ENCODE data around the gene NBPF20. TPM values are rescaled to one million over a fixed set of nuclear protein-coding genes. Genes with fewer than 3 reads are reported as not detected.
"Not testable (repeated sequence)": the region's sequence is repeated elsewhere in the genome, so short reads cannot be mapped to it uniquely, and the experiment has no call there.

Gene NBPF20
- polyA plus RNA-seq, 1 donor from 2014 or later, result 6.8 TPM

DNA sequence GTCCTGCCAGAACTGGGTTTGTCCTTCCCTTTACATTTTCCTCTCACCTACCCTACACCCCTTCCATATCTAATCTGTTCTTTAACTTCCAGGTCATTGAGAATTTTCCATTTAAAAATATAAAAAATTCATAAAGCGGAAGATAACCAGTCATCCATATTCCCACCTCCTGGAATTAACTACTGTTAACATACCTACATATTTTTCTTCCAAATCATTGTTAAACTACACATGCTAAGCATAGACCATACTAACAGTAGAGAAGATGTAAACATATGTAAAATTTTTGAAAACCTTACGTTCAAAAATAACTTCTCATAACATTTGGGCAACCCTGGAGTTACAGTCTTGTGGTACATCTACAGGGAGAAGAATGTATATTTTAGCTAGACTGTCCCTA lies 38.6 kb upstream of the NBPF20 start:
- H3K4me3 ChIP-seq (ENCODE audit: low read length); H3F3A ChIP-seq (ENCODE audit: insufficient read depth, low read length, poor library complexity, severe bottlenecking); H3K9ac ChIP-seq (ENCODE audit: low read length); H4K20me1 ChIP-seq (ENCODE audit: insufficient read depth); H3K4me2 ChIP-seq (ENCODE audit: low read length); H3K79me2 ChIP-seq (replicated peaks; ENCODE audit: insufficient read depth, low read length); H3K27ac ChIP-seq (ENCODE audit: low read length); H3K9me3 ChIP-seq (ENCODE audit: low read length); H2AFZ ChIP-seq (ENCODE audit: low read depth, low read length); H3K9me2 ChIP-seq (ENCODE audit: insufficient read depth, low read length); H3K36me3 ChIP-seq (ENCODE audit: insufficient read depth, low read length): not testable (repeated sequence)
- H3K27me3 ChIP-seq (ENCODE audit: insufficient read depth, low read depth, low read length), result peaks cover 16% of the 10 kb centered on the region

GRCh38 chr1:145460684-145461083 lies 35.3 kb upstream of the NBPF20 start:
- H3K9me3 ChIP-seq (ENCODE audit: low read length); H3F3A ChIP-seq (ENCODE audit: insufficient read depth, low read length, poor library complexity, severe bottlenecking); H3K4me3 ChIP-seq (ENCODE audit: low read length); H3K36me3 ChIP-seq (ENCODE audit: insufficient read depth, low read length); H3K9ac ChIP-seq (ENCODE audit: low read length); H3K27ac ChIP-seq (ENCODE audit: low read length); H3K4me2 ChIP-seq (ENCODE audit: low read length); H3K9me2 ChIP-seq (ENCODE audit: insufficient read depth, low read length); H3K79me2 ChIP-seq (replicated peaks; ENCODE audit: insufficient read depth, low read length); H2AFZ ChIP-seq (ENCODE audit: low read depth, low read length); H4K20me1 ChIP-seq (ENCODE audit: insufficient read depth): not testable (repeated sequence)
- peaks cover 17% of the 10 kb centered on the region for H3K27me3 ChIP-seq (ENCODE audit: insufficient read depth, low read depth, low read length)

DNA sequence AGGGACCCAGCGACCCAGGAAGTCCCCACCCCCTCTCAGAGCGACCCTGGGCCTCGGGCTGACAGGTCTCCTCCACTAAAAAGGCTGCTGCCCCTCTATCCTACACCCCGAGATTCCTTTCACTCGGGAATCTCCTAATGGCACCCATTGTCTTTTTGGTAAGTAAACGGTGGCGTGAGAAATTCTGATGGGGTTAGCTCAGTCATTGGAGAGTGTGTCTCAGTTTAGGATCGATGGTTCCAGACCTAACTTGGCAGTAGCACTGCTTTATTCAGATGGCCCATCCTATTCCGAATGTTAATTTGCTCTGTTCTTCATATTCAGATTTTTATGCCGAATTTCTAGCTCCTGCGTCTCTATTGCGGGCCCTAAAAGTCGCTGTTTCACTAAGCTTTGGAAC lies 34.6 kb upstream of the NBPF20 start:
- not testable (repeated sequence) for H3K27ac ChIP-seq (ENCODE audit: low read length); H3K9me3 ChIP-seq (ENCODE audit: low read length); H4K20me1 ChIP-seq (ENCODE audit: insufficient read depth); H3K4me3 ChIP-seq (ENCODE audit: low read length); H3K79me2 ChIP-seq (replicated peaks; ENCODE audit: insufficient read depth, low read length); H3K9ac ChIP-seq (ENCODE audit: low read length); H3K36me3 ChIP-seq (ENCODE audit: insufficient read depth, low read length); H2AFZ ChIP-seq (ENCODE audit: low read depth, low read length); H3K4me2 ChIP-seq (ENCODE audit: low read length); H3K9me2 ChIP-seq (ENCODE audit: insufficient read depth, low read length); H3F3A ChIP-seq (ENCODE audit: insufficient read depth, low read length, poor library complexity, severe bottlenecking)
- H3K27me3 ChIP-seq (ENCODE audit: insufficient read depth, low read depth, low read length), result peaks cover 14% of the 10 kb centered on the region

DNA sequence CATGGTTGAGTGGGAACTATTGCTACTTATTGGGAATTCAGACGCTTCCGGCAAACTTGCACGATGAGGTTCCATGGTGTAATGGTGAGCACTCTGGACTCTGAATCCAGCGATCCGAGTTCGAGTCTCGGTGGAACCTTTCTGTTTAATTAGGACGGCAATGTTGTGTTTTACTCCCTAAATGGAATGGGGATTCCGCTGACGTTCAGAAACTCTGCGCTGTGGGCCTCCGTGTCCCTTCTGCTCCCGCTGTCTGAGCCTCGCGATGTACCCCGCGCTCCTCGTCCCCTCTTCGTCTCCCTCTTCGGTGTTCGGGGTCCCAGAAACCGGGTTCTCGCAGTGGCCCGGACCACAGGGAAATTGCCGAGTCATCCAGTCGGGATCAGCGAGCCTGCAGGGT lies 34.2 kb upstream of the NBPF20 start:
- H3K36me3 ChIP-seq (ENCODE audit: insufficient read depth, low read length); H4K20me1 ChIP-seq (ENCODE audit: insufficient read depth); H3K4me3 ChIP-seq (ENCODE audit: low read length); H3K9me3 ChIP-seq (ENCODE audit: low read length); H3F3A ChIP-seq (ENCODE audit: insufficient read depth, low read length, poor library complexity, severe bottlenecking); H3K79me2 ChIP-seq (replicated peaks; ENCODE audit: insufficient read depth, low read length); H3K4me2 ChIP-seq (ENCODE audit: low read length); H3K9ac ChIP-seq (ENCODE audit: low read length); H3K27ac ChIP-seq (ENCODE audit: low read length); H2AFZ ChIP-seq (ENCODE audit: low read depth, low read length); H3K9me2 ChIP-seq (ENCODE audit: insufficient read depth, low read length): not testable (repeated sequence)
- H3K27me3 ChIP-seq (ENCODE audit: insufficient read depth, low read depth, low read length), result peaks cover 17% of the 10 kb centered on the region

- H3K9me3 ChIP-seq (ENCODE audit: low read length); H3F3A ChIP-seq (ENCODE audit: insufficient read depth, low read length, poor library complexity, severe bottlenecking); H3K36me3 ChIP-seq (ENCODE audit: insufficient read depth, low read length); H4K20me1 ChIP-seq (ENCODE audit: insufficient read depth); H3K9me2 ChIP-seq (ENCODE audit: insufficient read depth, low read length); H3K27ac ChIP-seq (ENCODE audit: low read length); H3K79me2 ChIP-seq (replicated peaks; ENCODE audit: insufficient read depth, low read length); H3K4me3 ChIP-seq (ENCODE audit: low read length); H3K4me2 ChIP-seq (ENCODE audit: low read length); H3K9ac ChIP-seq (ENCODE audit: low read length); H2AFZ ChIP-seq (ENCODE audit: low read depth, low read length): not testable (repeated sequence)
- H3K27me3 ChIP-seq (ENCODE audit: insufficient read depth, low read depth, low read length), result peaks cover 15% of the 10 kb centered on the region
Observed at GRCh38 chr1:145459063-145459462, 33.7 kb upstream of the NBPF20 start.

DNA sequence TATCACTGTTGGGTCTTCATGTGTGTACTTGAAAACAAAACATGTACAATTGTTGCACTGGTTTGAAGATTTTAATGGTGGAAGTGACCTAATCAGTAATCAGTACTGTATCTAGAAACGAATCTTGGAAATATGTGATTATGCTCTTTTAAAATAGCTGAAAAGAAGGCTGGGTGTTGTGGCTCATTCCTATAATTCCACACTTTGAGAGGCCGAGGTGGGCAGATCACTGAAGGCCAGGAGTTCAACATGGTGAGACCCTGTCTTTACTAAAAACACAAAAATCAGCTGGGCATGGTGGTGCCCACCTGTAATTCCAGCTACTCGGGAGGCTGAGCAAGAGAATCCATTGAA lies 29.4 kb upstream of the NBPF20 start:
- H3F3A ChIP-seq (ENCODE audit: insufficient read depth, low read length, poor library complexity, severe bottlenecking); H3K9ac ChIP-seq (ENCODE audit: low read length); H3K9me2 ChIP-seq (ENCODE audit: insufficient read depth, low read length); H3K9me3 ChIP-seq (ENCODE audit: low read length); H3K79me2 ChIP-seq (replicated peaks; ENCODE audit: insufficient read depth, low read length); H4K20me1 ChIP-seq (ENCODE audit: insufficient read depth); H2AFZ ChIP-seq (ENCODE audit: low read depth, low read length); H3K27ac ChIP-seq (ENCODE audit: low read length); H3K36me3 ChIP-seq (ENCODE audit: insufficient read depth, low read length); H3K4me2 ChIP-seq (ENCODE audit: low read length): not testable (repeated sequence)
- H3K4me3 ChIP-seq (ENCODE audit: low read length), result peak overlapping the region; percentile 30
- H3K27me3 ChIP-seq (ENCODE audit: insufficient read depth, low read depth, low read length), result peaks cover 13% of the 10 kb centered on the region

- H3K27ac ChIP-seq (ENCODE audit: low read length); H3K4me2 ChIP-seq (ENCODE audit: low read length); H3K79me2 ChIP-seq (replicated peaks; ENCODE audit: insufficient read depth, low read length): not testable (repeated sequence)
Observed at GRCh38 chr1:145453873-145454823, 28.7 kb upstream of the NBPF20 start.

GRCh38 chr1:145452506-145452905 lies 27.1 kb upstream of the NBPF20 start:
- not testable (repeated sequence) for H3K4me2 ChIP-seq (ENCODE audit: low read length); H2AFZ ChIP-seq (ENCODE audit: low read depth, low read length); H3K9me2 ChIP-seq (ENCODE audit: insufficient read depth, low read length); H4K20me1 ChIP-seq (ENCODE audit: insufficient read depth); H3K9me3 ChIP-seq (ENCODE audit: low read length); H3K4me3 ChIP-seq (ENCODE audit: low read length); H3K36me3 ChIP-seq (ENCODE audit: insufficient read depth, low read length); H3K79me2 ChIP-seq (replicated peaks; ENCODE audit: insufficient read depth, low read length); H3F3A ChIP-seq (ENCODE audit: insufficient read depth, low read length, poor library complexity, severe bottlenecking); H3K27ac ChIP-seq (ENCODE audit: low read length); H3K9ac ChIP-seq (ENCODE audit: low read length)
- H3K27me3 ChIP-seq (ENCODE audit: insufficient read depth, low read depth, low read length), result peaks cover 13% of the 10 kb centered on the region

More at GRCh38 chr1:145453873-145454823, 28.7 kb upstream of the NBPF20 start:
- not testable (repeated sequence) for H3K9me3 ChIP-seq (ENCODE audit: low read length); H2AFZ ChIP-seq (ENCODE audit: low read depth, low read length); H3F3A ChIP-seq (ENCODE audit: insufficient read depth, low read length, poor library complexity, severe bottlenecking); H3K36me3 ChIP-seq (ENCODE audit: insufficient read depth, low read length); H4K20me1 ChIP-seq (ENCODE audit: insufficient read depth); H3K9ac ChIP-seq (ENCODE audit: low read length); H3K9me2 ChIP-seq (ENCODE audit: insufficient read depth, low read length)
- Histone ChIP-seq H3K4me3 (ENCODE audit: low read length) (peak overlapping the region; percentile 30), H3K27me3 (ENCODE audit: insufficient read depth, low read depth, low read length) (peaks cover 13% of the 10 kb centered on the region)

Data from neural cell (in vitro differentiated cells).